HG03103 (cell line): ENCODE data around the gene FAM156A.
A peak's percentile ranks its signal among the peaks of the same experiment; 100 is the strongest.
"Not testable (repeated sequence)": the region's sequence is repeated elsewhere in the genome, so short reads cannot be mapped to it uniquely, and the experiment has no call there.

Source experiments
- ATAC-seq: cut with Tn5 transposase; IDR thresholded peaks from one replicate; pipeline ENCODE4 v1.9.1; 2021; ENCODE audit warnings: low read depth; ENCODE audit not compliant: unreplicated experiment

Gene FAM156A

GRCh38 chrX:52967922-52968321 is 9.6 kb upstream of the FAM156A start:
- ATAC-seq: not testable (repeated sequence)

- ATAC-seq: not testable (repeated sequence)
These were observed 8.8 kb upstream of the FAM156A start for GRCh38 chrX:52966993-52967738.

- ATAC-seq: not testable (repeated sequence)
These were observed 643 bp upstream of the FAM156A start for GRCh38 chrX:52958961-52959360.

DNA sequence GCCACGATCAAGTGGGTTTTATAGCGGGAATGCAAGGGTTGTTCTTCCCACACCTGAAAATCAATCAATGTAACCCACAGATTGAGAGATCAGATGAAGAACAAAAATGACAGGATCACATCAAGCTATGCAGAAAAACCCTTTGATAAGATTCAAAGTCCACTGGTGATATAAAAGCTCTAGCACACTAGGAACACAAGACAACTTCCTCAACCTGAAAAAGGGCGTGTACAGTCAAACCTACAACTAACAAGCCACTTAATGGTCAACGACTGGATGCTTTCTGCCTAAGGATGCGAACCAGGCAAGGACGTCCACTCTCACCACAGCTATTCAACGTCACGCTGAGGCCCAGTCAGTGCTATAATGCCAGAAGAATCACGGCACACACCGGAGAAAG is 8.4 kb downstream of the FAM156A start:
- not testable (repeated sequence) for ATAC-seq

- not testable (repeated sequence) for ATAC-seq
These were observed 9.0 kb downstream of the FAM156A start for GRCh38 chrX:52949325-52949724.

DNA sequence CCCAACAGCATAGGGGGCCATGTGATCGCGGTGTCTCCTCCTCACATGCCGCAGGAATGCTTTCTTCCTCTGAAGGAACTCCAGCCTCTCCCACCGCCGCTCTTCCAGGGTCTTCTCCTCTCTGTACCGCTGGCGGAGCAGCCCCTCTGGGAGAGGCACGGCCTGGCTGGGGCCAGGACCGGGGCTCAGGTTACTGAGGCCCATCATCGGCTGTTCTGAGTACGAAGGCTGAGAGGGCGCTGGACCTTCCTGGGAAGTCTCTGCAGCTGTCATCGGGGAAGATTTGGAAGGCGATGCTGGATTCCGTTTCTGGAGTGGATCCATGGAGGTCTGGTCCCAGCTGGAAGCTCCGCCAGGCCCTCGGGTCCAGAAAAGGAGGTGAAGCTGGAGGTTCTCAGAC is 10.1 kb downstream of the FAM156A start:
- ATAC-seq: not testable (repeated sequence)

DNA sequence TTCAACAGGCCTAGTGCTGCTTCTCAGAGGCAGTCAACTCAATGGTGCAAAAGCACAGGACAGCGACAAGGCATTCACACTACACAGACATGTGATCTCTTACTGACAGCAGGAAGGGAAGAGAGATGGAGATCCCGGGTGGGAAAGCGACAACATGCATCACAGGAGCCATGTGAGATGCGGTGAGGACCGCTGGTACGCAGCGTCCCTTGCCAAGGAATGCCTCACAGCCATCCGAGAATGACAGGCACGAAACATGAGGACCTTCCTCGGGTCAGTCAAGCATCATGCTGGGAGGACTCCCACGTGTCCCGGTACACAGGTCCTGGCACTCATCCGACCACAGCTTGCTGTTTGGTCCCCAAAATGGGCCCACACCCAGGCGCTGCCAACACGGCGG is 10.8 kb downstream of the FAM156A start:
- ATAC-seq: not testable (repeated sequence)

- not testable (repeated sequence) for ATAC-seq
These were observed 12.4 kb downstream of the FAM156A start for GRCh38 chrX:52945838-52946494.

GRCh38 chrX:52941728-52942127 is 16.6 kb downstream of the FAM156A start:
- not testable (repeated sequence) for ATAC-seq

- not testable (repeated sequence) for ATAC-seq
These were observed 17.6 kb downstream of the FAM156A start for GRCh38 chrX:52940704-52941103.

GRCh38 chrX:52935470-52935784 is 22.9 kb downstream of the FAM156A start:
- ATAC-seq: not testable (repeated sequence)

- peak; percentile 96 for ATAC-seq
These were observed 23.4 kb downstream of the FAM156A start for GRCh38 chrX:52934704-52935469.

GRCh38 chrX:52933976-52934703 is 24.2 kb downstream of the FAM156A start:
- ATAC-seq: peak; percentile 16

DNA sequence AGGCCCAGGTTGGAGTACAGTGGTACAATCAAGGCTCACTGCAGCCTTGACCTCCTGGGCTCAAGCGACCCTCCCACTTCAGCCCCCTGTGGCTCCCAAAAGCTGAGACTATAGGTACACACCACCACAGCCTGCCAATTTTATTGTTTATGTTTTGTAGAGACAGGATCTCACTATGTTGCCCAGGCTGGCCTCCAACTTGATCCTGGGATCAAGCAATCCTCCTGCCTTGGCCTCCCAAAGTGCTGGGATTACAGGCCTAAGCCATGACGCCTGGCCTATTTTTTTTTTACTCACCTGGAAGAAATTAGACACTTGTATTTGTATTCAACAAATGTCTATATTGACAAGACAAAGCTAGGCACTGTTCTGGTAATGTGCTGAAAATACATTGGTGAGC is 25.1 kb downstream of the FAM156A start:
- ATAC-seq: no peak

GRCh38 chrX:52930214-52930613 is 28.1 kb downstream of the FAM156A start:
- ATAC-seq: not testable (repeated sequence)

- peak; percentile 39 for ATAC-seq
These were observed 34.5 kb downstream of the FAM156A start for GRCh38 chrX:52923781-52924241.

DNA sequence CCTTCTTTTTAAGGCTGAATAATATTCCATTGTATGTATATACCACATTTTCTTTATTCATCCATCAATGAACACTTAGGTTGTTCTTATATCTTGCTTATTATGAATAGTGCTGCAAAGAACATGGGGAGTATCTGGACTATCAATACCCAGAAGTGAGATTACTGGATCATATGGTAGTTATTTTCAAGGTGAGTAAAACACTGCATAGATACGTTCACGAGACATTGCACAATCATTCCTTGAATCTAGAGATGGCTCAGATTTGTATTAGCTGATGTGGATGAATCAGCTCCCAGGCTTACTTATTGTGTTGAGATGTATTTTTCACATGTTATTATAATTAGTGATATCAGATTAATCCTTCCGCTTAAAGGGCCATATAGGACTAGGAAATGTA is 43.6 kb downstream of the FAM156A start:
- ATAC-seq: not testable (repeated sequence)

DNA sequence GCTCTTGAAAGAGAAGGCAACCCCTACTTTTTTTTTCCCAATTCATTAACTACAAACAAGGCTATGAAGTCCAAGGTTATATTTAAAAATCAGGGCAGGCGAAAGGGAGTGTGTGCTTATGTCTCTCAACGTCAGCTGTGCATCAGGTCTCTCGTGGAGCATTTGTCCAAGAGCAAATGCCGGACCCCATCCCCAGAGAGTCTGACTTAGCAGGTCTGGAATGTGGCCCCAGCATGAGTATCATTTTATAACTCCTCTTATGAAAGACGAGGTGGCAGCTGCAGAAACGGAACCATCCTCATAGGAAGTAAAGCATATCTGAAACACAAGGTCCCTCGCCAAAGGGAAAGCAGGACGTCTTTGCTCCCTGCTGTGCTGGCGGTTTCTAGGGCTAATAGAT is 44.6 kb downstream of the FAM156A start:
- not testable (repeated sequence) for ATAC-seq

GRCh38 chrX:52909313-52909969 is 48.9 kb downstream of the FAM156A start:
- not testable (repeated sequence) for ATAC-seq

- not testable (repeated sequence) for ATAC-seq
These were observed 50.4 kb downstream of the FAM156A start for GRCh38 chrX:52907900-52908299.
